Mucosa of descending colon (tissue), 3 donors: Measurements from ENCODE around the gene HCFC1R1. TPM values are rescaled to one million over a fixed set of nuclear protein-coding genes. Genes with fewer than 3 reads are reported as not detected.

Experiments used
- ATAC-seq: fragments of 200-7000 bp; cut with Tn5 transposase; one replicate; pipeline ENCODE4 v1.9.1; 2020; ENCODE audit warnings: mild to moderate bottlenecking, moderate library complexity
- DNase-seq, 3 donors: peaks; one replicate each; pipeline ENCODE4 v3.0.0-alpha.2; 2020
- H3K36me3 ChIP-seq: fragments of 200-600 bp; one replicate; pipeline ENCODE4 v1.8.0; 2021; ENCODE audit warnings: low read depth, mild to moderate bottlenecking
- H3K4me1 ChIP-seq: fragments of 200-600 bp; one replicate; pipeline ENCODE4 v1.8.0; 2021; ENCODE audit warnings: low read depth, mild to moderate bottlenecking
- H3K4me3 ChIP-seq: fragments of 200-600 bp; one replicate; pipeline ENCODE4 v1.8.0; 2021; ENCODE audit warnings: mild to moderate bottlenecking
- H3K9me3 ChIP-seq: fragments of 200-600 bp; one replicate; pipeline ENCODE4 v1.8.0; 2021; ENCODE audit warnings: mild to moderate bottlenecking
- CTCF ChIP-seq: fragments of 200-600 bp; IDR thresholded peaks from one replicate; pipeline ENCODE4 v1.8.0; 2022; ENCODE audit warnings: antibody characterized with exemption, mild to moderate bottlenecking
- intact Hi-C, 2 donors: fragments of 100-400 bp; cut with DNase I in 1 of 2; cut with micrococcal nuclease in 1 of 2; formaldehyde crosslinking; loops; one replicate each; pipeline versions ENCODE4 v1.11.0 to v1.11.1; 2022; cut with DNase I, micrococcal nuclease
- total RNA-seq, 3 donors: library from RNA; stranded (reverse); fragmentation: NEBNext Ultra II Directional in 2 of 3; extraction: Animal tissue kit (Norgen Biotek cat#: 25700) in 2 of 3; gene quantifications; one replicate each; pipeline versions ENCODE4 v1.2.1 to v1.2.4, GENCODE V29; 2021 to 2023
- donor health status: DM: no; HTN: no; CAD: no; lungs with moderate emphysema.
- donor health status: DM: no; HTN: no; CAD: no.
- donor health status: DM: no; HTN: yes; CAD: no.

Gene HCFC1R1
- total RNA-seq, 3 donors from 2014 or later = 19.7 to 33.3 (median 26.5) TPM

GRCh38 chr16:2981899-2982250 lies 41.9 kb downstream of the HCFC1R1 start:
- H3K4me1 ChIP-seq = peaks cover 26% of the 10 kb centered on the region
- intact Hi-C loops = no loop called here
- no peak for TF ChIP-seq CTCF

GRCh38 chr16:2981177-2981898 lies 42.4 kb downstream of the HCFC1R1 start:
- peak in 1 of 3 donors; percentile 62 for DNase-seq
- ATAC-seq = no peak
- no peaks in the 10 kb centered on the region for H3K9me3 ChIP-seq
- intact Hi-C loops = no loop called here
- no peak overlapping the region for H3K4me3 ChIP-seq
- no peaks in the 10 kb centered on the region for H3K36me3 ChIP-seq
- peaks cover 26% of the 10 kb centered on the region for H3K4me1 ChIP-seq
- TF ChIP-seq CTCF = no peak

More at GRCh38 chr16:2981899-2982250, 41.9 kb downstream of the HCFC1R1 start:
- Histone ChIP-seq H3K36me3 (no peaks in the 10 kb centered on the region), H3K4me3 (no peak overlapping the region), H3K9me3 (no peaks in the 10 kb centered on the region)
- ATAC-seq = no peak
- no peak for DNase-seq

DNA sequence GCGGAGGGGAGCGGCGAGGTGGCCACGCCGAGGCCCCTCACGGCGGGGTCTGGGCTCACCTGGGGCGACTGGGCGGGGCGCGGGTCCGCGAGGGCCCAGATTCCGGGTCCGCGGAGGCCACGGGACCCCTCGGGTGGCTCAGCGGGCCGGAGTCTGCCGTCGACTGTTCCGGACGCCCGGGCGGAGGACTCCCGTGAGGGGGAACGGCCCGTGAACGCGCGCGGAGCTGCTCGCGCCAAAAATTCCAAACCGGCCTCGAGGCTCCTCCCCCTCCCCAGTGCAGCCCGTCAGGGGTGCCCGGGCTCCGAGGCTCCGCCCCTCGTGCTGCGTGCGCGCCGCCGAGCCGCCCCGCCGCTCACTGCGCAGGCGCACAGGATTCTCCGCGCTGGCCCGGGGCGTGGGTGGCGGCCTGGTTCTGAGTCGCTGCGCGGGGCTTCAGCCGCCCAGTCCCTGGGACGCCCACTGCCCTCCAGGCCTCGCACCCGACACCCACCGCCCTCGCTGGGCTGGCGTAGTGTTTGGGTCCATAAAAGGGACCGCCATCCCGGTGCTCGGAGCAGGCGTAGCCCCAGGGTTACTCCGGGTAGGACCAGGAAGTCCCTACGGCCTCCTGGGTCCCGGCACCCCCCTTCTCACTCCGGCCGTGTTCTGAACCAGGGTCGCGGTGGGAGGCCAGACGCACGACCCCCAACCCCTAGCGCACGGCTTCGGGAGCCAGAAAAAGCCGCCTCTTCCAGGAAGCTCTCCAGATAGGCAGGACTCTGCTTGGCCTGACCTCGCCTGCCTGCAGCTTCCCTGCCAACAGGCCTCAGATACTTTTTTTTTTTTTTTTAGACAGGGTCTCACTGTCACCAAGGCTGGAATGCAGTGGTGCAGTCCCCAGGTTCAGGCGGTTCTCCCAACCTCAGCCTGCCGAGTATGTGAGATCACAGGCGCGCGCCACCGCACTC lies 43.2 kb downstream of the HCFC1R1 start, which contains the start of gene PKMYT1:
PKMYT1 (minus strand) TSS at position 220 of the 950 bp plus-strand sequence. CDS start 789 bp downstream, outside the sequence.
- ATAC-seq (peak; percentile 92), DNase-seq (peak; percentile 92 to 97 (median 94))
- intact Hi-C loops = no loop called here
- TF ChIP-seq CTCF = no peak
- Histone ChIP-seq H3K4me3 (peak within 1 kb of the TSS; percentile 24), H3K36me3 (no peaks in the 10 kb centered on the region), H3K9me3 (no peaks in the 10 kb centered on the region), H3K4me1 (peaks cover 26% of the 10 kb centered on the region)

DNA sequence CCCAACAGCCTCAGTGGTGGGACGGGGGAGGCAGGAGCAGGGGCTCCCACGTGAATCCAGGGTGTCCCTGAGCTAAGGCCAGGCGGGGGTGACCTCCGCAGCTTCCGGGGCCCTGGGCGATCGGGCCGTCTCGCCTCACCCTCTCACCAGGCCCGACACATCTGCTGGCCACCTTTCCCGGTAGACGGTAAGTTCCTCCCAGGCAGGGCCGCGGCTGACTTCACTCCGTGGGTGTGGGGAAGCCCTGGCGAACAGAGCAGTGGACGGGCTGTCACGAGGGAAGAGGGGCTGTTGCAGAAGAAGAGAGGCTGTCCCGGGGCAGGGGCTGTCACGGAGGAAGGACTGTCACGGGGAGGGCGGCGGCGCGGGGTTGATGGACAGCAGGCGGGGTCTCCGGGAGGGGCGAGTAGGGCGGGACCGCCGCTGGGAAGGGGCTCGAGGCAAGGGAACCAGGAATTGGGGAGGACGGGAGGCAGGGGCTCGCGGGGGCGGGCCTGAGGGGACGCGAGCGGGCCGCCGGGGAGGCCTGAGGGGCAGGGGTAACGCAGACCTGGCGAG lies 44.0 kb downstream of the HCFC1R1 start:
- TF ChIP-seq CTCF = no peak
- ATAC-seq (peak; percentile 5), DNase-seq (peak in 1 of 3 donors; percentile 66)
- H3K4me1 ChIP-seq = peaks cover 26% of the 10 kb centered on the region
- H3K4me3 ChIP-seq = peak overlapping the region; percentile 24
- intact Hi-C loops = no loop called here
- no peaks in the 10 kb centered on the region for H3K36me3 ChIP-seq
- H3K9me3 ChIP-seq = no peaks in the 10 kb centered on the region

DNA sequence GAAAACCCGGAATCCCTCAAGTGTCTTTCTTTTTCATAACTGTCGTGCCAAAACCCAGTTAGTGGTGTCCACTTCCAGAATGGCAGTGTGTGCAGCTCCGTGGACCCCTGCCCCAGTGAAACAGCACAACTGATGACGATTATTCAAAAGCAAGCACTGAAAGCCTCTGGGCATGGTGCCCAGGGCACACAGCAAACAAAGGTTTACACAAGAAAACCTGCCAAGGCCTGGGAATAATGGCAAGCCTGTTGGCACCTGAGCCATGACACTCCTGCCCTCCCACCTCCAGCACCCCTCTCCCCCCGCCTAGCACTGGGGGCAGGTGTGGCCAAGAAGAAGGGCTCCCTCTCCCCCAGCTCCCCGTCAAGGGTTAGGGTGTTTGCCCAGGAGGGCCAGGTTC lies 46.3 kb downstream of the HCFC1R1 start:
- ATAC-seq (peak; percentile 34), DNase-seq (peak; percentile 63 to 71 (median 66))
- intact Hi-C loops = no loop called here
- Histone ChIP-seq H3K4me1 (peaks cover 19% of the 10 kb centered on the region), H3K4me3 (no peak overlapping the region), H3K9me3 (no peaks in the 10 kb centered on the region), H3K36me3 (no peaks in the 10 kb centered on the region)
- TF ChIP-seq CTCF = no peak
